HG02759 (cell line): ENCODE measurements around the gene NOP53.
"Not testable (repeated sequence)": the region's sequence is repeated elsewhere in the genome, so short reads cannot be mapped to it uniquely, and the experiment has no call there.

Source experiments
- ATAC-seq: cut with Tn5 transposase; IDR thresholded peaks from one replicate; pipeline ENCODE4 v1.9.1; 2021; ENCODE audit warnings: mild to moderate bottlenecking, moderate library complexity; ENCODE audit not compliant: unreplicated experiment

The NOP53 gene

DNA sequence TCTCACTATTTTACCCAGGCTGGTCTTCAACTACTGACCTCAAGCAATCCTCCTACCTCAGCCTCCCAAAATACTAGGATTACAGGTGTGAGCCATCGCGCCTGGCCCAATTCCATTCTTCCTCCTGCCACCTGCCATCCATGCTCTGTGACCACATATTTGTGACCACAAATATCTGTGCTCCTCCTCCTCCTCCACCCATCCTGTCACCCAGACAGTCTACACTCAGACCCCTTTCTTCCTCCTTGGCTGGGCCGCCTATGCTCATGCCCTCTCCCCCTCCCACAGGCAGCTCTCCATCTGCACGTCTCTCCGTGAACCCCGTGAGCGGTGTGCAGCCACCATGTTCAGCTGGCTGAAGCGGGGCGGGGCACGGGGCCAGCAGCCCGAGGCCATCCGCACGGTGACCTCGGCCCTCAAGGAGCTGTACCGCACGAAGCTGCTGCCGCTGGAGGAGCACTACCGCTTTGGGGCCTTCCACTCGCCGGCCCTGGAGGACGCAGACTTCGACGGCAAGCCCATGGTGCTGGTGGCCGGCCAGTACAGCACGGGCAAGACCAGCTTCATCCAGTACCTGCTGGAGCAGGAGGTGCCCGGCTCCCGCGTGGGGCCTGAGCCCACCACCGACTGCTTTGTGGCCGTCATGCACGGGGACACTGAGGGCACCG is 28.9 kb upstream of the NOP53 start:
- no peak for ATAC-seq

DNA sequence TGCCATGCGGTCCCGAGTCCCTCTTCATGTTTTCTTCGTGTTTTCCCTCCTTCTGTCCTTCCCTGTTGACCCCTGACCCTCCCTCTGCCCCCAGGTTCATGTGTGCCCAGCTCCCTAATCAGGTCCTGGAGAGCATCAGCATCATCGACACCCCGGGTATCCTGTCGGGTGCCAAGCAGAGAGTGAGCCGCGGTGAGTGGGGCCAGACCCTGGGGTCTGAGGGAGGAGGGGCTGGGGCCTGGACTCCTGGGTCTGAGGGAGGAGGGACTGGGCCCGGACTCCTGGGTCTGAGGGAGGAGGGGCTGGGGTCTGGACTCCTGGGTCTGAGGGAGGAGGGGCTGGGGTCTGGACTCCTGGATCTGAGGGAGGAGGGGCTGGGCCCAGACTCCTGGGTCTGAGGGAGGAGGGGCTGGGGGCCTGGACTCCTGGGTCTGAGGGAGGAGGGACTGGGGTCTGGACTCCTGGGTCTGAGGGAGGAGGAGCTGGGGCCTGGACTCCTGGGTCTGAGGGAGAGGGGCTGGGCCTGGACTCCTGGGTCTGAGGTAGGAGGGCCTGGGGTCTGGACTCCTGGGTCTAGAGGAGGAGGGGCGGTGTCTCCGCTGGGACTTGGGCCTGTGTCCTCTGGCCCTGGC is 26.8 kb upstream of the NOP53 start:
- ATAC-seq: not testable (repeated sequence)

DNA sequence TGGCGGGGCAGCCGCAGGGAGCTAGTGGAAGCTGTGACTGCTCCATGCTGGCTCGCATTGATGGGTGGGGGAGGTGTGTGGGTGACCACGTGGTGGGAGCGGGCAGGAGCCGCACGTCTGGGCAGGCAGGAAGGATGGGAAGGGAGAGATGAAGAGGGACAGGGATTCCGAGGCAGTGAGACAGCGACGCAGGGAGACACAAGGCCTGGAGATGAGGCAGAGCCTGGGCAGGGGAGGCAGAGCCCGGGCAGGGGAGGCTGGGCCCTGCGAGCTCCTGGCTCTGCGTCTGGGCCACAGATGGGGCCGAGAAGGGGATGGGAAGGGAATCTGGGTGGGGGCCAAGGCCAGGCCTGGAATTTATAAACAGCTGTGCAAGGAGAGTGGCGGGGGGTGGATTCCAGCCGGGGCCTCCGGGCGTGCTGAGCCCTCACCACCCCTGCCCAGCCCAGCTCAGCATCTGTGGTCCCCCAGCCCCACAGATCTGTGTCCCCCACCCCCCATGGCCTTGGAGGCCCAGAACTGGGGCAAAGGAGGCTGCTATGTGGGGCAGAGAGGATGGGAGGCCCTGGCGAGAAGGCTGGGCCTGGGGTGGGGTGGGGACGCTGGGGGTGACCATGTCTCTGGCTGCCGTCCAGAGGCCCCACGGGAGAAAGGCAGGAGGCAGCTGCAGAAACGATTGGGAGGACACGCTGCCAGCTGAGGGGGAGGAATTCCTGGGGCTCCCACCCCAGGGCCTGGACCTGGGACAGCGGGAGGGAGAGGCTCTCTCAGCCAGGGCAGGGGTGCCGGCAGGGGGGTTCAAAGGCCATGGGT is 26.1 kb upstream of the NOP53 start:
- ATAC-seq: no peak

DNA sequence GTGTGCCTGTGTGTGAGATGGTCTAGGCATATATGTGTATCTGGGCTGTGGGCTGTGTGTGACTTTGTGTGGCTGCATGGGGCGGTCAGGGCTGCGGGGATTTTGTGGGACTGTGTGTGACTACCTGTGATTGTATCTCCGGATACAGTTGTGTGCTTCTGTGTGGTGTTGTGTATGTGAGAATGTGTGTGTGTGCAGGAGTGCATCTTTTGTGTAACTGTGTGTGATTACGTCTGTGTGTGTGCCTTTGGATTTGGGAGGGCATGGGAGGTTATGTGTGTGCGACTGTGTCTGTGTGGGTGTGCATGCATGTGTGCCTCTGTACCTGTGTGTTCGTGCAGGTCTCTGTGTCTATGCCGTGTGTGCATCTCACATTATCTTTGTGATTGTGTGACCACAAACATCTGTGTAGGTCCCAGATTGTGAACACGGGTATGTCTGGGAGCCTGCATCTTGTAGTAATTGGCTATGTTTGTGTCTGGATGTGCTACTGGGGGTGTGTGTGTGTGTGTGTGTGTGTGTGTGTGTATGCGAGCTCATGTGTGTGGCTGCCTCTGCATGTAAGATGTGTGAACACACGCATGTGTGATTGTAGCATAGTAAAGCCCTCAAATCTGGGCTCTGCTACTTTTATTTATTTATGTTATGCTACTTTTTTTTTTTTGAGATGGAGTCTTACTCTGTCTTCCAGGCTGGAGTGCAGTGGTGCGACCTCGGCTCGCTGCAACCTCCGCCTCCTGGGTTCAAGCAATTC is 24.5 kb upstream of the NOP53 start:
- ATAC-seq: no peak

- no peak for ATAC-seq
Measured at GRCh38 chr19:47723581-47723940, 21.8 kb upstream of the NOP53 start.

GRCh38 chr19:47725759-47726401 is 19.5 kb upstream of the NOP53 start:
- no peak for ATAC-seq

DNA sequence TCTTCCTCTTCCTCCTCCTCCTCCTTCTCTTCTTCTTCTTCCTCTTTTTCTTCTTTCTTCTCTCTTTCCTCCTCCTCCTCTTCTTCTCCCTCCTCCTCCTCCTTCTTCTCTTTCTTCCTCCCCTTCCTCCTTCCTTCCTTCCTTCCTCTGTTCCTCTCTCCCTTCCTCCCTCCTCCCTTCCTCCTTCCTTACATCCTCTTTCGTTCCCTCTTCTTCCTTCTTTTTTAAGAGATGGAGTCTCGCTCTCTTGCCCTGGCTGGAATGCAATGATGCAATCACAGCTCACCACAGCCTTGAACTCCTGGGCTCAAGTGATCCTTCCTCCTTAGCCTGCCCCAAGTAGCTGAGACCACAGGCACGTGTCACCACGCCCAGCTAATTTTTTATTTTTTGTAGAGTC is 18.9 kb upstream of the NOP53 start:
- no peak for ATAC-seq

- ATAC-seq: not testable (repeated sequence)
Measured at GRCh38 chr19:47728295-47728694, 17.1 kb upstream of the NOP53 start.

DNA sequence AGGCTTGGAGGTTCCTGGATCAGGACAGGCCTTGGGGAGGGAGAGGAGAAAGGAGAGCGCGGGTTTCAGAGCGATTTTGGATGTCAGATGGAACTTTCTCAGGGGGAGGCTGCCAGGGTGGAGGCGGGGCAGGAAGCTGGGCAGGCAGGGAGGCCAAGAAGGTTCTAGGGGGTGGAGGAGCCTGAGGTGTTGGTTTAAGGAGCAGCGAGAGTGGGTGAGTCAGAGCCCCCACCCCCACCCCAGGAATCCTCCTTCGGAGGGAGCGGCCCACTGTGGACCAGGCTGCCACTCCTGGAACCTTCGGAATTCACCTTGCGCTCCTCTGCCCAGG is 15.9 kb upstream of the NOP53 start:
- ATAC-seq: no peak

DNA sequence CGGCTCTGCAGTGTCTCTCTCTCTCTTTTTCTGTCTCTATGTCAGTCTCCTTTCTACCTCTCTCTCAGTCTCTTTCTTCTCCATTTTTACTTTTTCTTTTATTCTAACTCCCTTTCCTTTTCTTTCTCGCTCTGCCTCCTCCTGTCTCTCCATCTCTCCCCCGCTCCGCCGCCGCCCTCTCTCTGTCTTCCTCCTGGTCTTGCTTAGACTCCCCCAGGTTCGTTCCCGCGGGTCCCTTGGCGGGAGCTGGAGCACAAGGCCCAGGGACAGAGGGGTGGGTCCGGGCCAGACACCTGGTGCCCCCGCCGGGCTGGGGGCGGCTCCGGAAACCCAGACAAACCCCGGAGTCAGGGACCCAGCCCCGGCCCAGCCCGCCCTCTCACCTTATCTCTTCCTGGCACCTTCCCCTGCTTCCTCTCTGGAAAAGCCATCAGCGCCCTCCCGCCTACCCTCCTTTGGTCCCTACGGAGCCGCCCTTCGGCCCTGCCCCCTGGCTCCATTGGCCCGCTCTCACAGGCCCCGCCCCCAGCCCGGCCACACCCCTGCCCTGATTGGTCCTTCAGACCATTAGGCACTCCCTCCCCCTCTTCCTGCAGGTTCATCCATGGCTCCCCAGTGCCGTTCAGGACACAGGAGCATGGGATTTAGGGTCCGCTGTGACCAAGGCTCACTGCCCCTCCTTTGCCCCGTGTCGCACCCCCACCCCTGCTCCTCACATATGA is 15.4 kb upstream of the NOP53 start:
- ATAC-seq: no peak

DNA sequence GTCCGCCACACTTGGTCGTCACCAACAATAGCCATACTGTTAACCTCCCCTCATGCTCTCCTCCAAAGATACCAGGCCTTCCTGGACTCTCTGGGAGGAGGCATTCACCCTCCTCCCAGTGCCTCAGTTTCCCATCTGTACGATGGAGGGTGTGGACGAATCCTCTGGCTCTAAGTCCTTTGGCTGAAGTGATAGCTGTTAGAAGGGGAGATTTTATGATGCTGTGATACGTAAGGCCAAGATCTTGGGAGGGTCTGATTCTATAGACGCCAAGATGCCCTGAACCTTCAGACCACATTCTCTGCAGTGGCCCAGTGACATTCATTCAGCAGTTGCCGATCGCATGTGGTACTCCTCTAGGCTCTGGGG is 14.8 kb upstream of the NOP53 start:
- no peak for ATAC-seq

DNA sequence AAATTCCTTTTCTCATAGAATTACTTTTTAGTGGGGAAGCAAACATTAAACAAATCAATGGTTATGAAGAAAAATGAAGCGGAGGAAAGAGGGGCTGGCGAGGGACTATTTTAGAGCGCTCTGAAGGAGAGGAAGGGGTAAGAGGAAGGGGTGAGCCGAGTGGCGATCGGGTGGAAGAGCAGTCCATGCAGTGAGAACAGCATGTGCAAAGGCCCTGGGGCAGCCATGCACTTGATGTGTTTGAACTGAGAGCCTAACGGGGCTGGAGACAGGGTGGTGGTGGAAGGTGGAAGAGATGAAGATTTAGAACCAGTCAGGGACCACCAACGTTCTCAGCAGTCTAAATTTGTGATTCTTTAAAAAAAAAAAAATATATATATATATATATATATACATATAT is 14.4 kb upstream of the NOP53 start:
- ATAC-seq: no peak

DNA sequence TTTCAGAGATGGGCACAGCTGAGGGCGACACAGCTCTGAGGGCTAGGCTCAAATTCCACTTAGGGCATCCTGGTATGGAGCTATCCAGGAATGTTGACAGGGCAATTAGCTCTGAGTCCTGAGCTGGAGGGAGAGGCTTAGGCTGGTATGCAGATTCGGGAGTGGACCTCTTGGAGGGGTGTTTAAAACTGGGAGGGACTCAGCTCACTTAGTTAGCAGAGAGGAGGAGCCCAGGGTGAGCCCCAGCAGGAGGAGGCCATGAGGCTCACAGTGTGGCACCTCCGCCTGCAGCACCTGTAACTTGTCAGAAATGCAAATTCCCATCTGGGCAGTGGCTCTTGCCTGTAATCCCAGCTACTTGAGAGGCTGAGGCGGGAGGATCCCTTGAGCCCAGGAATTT is 10.2 kb upstream of the NOP53 start:
- ATAC-seq: no peak

DNA sequence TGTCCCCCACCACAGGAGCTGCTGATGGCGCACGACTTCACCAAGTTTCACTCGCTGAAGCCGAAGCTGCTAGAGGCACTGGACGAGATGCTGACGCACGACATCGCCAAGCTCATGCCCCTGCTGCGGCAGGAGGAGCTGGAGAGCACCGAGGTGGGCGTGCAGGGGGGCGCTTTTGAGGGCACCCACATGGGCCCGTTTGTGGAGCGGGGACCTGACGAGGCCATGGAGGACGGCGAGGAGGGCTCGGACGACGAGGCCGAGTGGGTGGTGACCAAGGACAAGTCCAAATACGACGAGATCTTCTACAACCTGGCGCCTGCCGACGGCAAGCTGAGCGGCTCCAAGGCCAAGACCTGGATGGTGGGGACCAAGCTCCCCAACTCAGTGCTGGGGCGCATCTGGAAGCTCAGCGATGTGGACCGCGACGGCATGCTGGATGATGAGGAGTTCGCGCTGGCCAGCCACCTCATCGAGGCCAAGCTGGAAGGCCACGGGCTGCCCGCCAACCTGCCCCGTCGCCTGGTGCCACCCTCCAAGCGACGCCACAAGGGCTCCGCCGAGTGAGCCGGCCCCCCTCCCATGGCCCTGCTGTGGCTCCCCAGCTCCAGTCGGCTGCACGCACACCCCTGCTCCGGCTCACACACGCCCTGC is 4.4 kb upstream of the NOP53 start:
- ATAC-seq: no peak

DNA sequence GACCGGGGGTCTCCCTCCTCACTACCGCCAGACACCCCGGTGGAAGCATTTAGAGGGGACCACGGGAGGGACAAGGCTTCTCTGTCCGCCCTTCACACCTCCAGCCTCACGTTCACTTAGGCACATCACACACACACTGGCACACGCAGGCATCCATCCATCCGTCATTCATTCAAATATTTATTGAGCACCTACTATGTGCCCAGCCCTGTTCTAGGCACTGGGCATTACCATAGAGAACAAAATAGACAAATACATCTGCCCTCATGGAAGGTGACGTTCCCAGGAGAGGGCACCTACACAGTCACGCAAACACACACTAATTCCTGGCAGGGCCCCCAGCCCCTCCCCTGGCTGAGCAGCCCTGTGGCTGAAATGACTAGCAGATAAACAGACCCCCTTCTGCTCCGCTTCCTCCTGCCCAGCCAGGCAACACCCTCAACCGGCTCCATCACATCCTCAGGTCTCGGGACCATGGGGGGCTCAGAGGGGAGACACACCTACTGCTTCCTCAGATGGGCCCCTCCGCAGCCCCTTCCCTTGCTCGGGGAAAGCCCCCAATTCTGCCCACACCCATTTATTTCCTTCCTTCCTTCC is 3.7 kb upstream of the NOP53 start:
- ATAC-seq: no peak

DNA sequence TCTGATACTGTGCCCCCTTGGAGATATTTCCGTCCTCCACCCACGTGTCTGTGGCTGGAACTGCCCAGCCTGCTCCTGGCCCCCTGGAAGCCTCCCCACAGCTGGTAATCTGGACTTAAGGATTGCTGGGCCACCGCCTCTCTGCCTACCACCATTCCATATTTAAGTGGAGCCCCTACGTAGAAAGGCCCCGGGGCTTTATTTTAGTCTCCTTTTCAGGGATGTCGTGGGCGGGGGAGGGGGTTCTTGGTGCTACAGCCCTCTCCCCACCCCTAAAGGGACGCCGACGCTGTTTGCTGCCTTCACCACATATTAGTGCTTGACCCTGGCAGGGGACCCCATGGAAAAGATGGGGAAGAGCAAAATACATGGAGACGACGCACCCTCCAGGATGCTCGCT is 2.7 kb upstream of the NOP53 start:
- ATAC-seq: no peak

- not testable (repeated sequence) for ATAC-seq
Measured at GRCh38 chr19:47746129-47746528, 783 bp downstream of the NOP53 start.

GRCh38 chr19:47749326-47749725 is 4.0 kb downstream of the NOP53 start:
- ATAC-seq: no peak

DNA sequence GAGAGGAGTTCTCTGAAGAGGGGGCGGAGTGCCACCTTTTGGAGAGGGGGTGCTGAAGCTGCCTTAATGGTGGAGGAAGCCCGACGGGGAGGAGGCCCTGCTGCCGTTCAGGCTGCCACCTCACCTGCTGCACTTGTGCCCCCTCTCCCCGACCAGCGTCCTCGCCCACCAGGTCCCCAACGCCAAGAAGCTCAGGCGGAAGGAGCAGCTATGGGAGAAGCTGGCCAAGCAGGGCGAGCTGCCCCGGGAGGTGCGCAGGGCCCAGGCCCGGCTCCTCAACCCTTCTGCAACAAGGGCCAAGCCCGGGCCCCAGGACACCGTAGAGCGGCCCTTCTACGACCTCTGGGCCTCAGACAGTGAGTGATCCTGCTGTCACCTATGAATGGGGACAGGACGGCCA is 5.4 kb downstream of the NOP53 start:
- no peak for ATAC-seq
